IMR-90 (cell line): Measurements from ENCODE around the gene BMP3. TPM values are rescaled to one million over a fixed set of nuclear protein-coding genes. Genes with fewer than 3 reads are reported as not detected.

Experiments
- ATAC-seq: fragments of 200-7000 bp; cut with Tn5 transposase; 2 replicates; pipeline ENCODE4 v1.9.1; 2020; ENCODE audit warnings: low read depth, mild to moderate bottlenecking, moderate library complexity
- BruUV-seq: library from RNA; stranded (reverse); fragments of 400-500 nt; replicated peaks from 2 replicates; lab custom pipeline; 2021; lab: Mats Ljungman, UMichigan
- CTCF ChIA-PET: fragments of 300-600 bp; formaldehyde crosslinking; extraction: SDS; loops from one replicate; lab custom pipeline; 2021; ENCODE audit warnings: antibody characterized with exemption; lab: Yijun Ruan, JAX
- POLR2A ChIA-PET: fragments of 300-600 bp; sonication (Branson Sonifier 250); formaldehyde crosslinking; loops from one replicate; lab custom pipeline; 2022; ENCODE audit warnings: antibody characterized with exemption; ENCODE audit not compliant: unreplicated experiment; lab: Charles Lee
- DNase-seq: peaks from one replicate; pipeline ENCODE4 v3.0.0; 2013
- H2AFZ ChIP-seq: replicated peaks from 2 replicates; pipeline ENCODE3; 2013; ENCODE audit warnings: low read length, mild to moderate bottlenecking; ENCODE audit not compliant: poor library complexity
- H2AK5ac ChIP-seq: 2 replicates; pipeline ENCODE4 v1.6.1; 2013; ENCODE audit warnings: low read depth, low read length, inconsistent platforms
- H2AK9ac ChIP-seq: replicated peaks from 2 replicates; pipeline ENCODE3; 2013; ENCODE audit warnings: mild to moderate bottlenecking, low read depth, low read length, moderate library complexity; ENCODE audit not compliant: poor library complexity
- H2BK120ac ChIP-seq: 2 replicates; pipeline ENCODE4 v1.6.1; 2013; ENCODE audit warnings: low read depth, low read length, inconsistent platforms
- H2BK15ac ChIP-seq: 3 replicates; pipeline ENCODE4 v1.6.1; 2013; ENCODE audit warnings: low read depth, low read length, inconsistent platforms
- H2BK20ac ChIP-seq: 2 replicates; pipeline ENCODE4 v1.6.1; 2013; ENCODE audit warnings: low read depth, mild to moderate bottlenecking, inconsistent platforms, low read length, moderate library complexity
- H2BK5ac ChIP-seq: 2 replicates; pipeline ENCODE4 v1.6.1; 2013; ENCODE audit warnings: mild to moderate bottlenecking, low read depth, low read length, inconsistent platforms; ENCODE audit not compliant: poor library complexity, severe bottlenecking
- H3K14ac ChIP-seq: replicated peaks from 2 replicates; pipeline ENCODE4 v1.6.1; 2013; ENCODE audit warnings: low read depth, low read length, inconsistent platforms
- H3K18ac ChIP-seq: 2 replicates; pipeline ENCODE4 v1.6.1; 2013; ENCODE audit warnings: low read depth, low read length, control low read depth
- H3K23ac ChIP-seq: 2 replicates; pipeline ENCODE4 v1.6.1; 2013; ENCODE audit warnings: low read depth, low read length, inconsistent platforms
- H3K27ac ChIP-seq: 2 replicates; pipeline ENCODE4 v1.5.1; 2013; ENCODE audit warnings: mild to moderate bottlenecking, control low read depth, low read length; ENCODE audit not compliant: insufficient read depth
- H3K27me3 ChIP-seq: 2 replicates; pipeline ENCODE4 v1.6.1; 2013; ENCODE audit warnings: low read length; ENCODE audit not compliant: control insufficient read depth, insufficient read depth
- H3K36me3 ChIP-seq: 2 replicates; pipeline ENCODE4 v1.6.1; 2013; ENCODE audit warnings: low read length, mixed read lengths; ENCODE audit not compliant: control insufficient read depth, insufficient read depth
- H3K4ac ChIP-seq: 2 replicates; pipeline ENCODE4 v1.6.1; 2013; ENCODE audit warnings: low read depth, low read length, inconsistent platforms
- H3K4me1 ChIP-seq: 2 replicates; pipeline ENCODE4 v1.6.1; 2013; ENCODE audit warnings: low read length, mixed read lengths; ENCODE audit not compliant: control insufficient read depth, insufficient read depth
- H3K4me2 ChIP-seq: 2 replicates; pipeline ENCODE4 v1.6.1; 2013; ENCODE audit warnings: low read depth, mild to moderate bottlenecking, control low read depth, low read length, moderate library complexity
- H3K4me3 ChIP-seq: 2 replicates; pipeline ENCODE4 v1.5.1; 2013; ENCODE audit warnings: low read depth, mild to moderate bottlenecking, control low read depth, low read length, moderate library complexity; ENCODE audit not compliant: insufficient read depth
- H3K56ac ChIP-seq: 2 replicates; pipeline ENCODE4 v1.6.1; 2013; ENCODE audit warnings: low read length, inconsistent platforms; ENCODE audit not compliant: insufficient read depth; ENCODE audit errors: extremely low read depth
- H3K79me1 ChIP-seq, 2 experiments: 2 replicates each; pipeline ENCODE4 v1.6.1; 2013; ENCODE audit warnings: low read length in 2 of 2, inconsistent platforms in 1 of 2, low read depth in 1 of 2
- H3K9ac ChIP-seq: 2 replicates; pipeline ENCODE4 v1.6.1; 2013; ENCODE audit warnings: low read depth, low read length, control low read depth
- H3K9me1 ChIP-seq: 2 replicates; pipeline ENCODE4 v1.6.1; 2013; ENCODE audit warnings: low read length, inconsistent platforms; ENCODE audit not compliant: insufficient read depth
- H3K9me3 ChIP-seq: 2 replicates; pipeline ENCODE4 v1.6.1; 2013; ENCODE audit warnings: low read length; ENCODE audit not compliant: control insufficient read depth, insufficient read depth
- H4K20me1 ChIP-seq: 2 replicates; pipeline ENCODE4 v1.6.1; 2013; ENCODE audit warnings: low read length, inconsistent platforms; ENCODE audit not compliant: insufficient read depth
- H4K5ac ChIP-seq: 2 replicates; pipeline ENCODE4 v1.6.1; 2013; ENCODE audit warnings: mild to moderate bottlenecking, low read depth, low read length, control low read depth
- H4K8ac ChIP-seq, 2 experiments: 2 replicates each; pipeline ENCODE4 v1.6.1; 2013; ENCODE audit warnings: low read depth in 2 of 2, low read length in 2 of 2, control low read depth in 1 of 2, inconsistent platforms in 1 of 2
- H4K91ac ChIP-seq: 2 replicates; pipeline ENCODE4 v1.6.1; 2013; ENCODE audit warnings: low read depth, low read length, inconsistent platforms; ENCODE audit not compliant: insufficient read depth
- MXI1 ChIP-seq: IDR thresholded peaks from 2 replicates; pipeline ENCODE4 v1.6.1; 2012; ENCODE audit warnings: low read depth, mild to moderate bottlenecking, low read length, moderate library complexity, borderline replicate concordance
- NFE2L2 ChIP-seq: fragments of 150-350 bp; IDR thresholded peaks from 2 replicates; pipeline ENCODE4 v1.6.1; 2016; ENCODE audit warnings: low read depth, mild to moderate bottlenecking, low read length
- RAD21 ChIP-seq: IDR thresholded peaks from 2 replicates; pipeline ENCODE4 v1.6.1; 2012; ENCODE audit warnings: low read length, improper control_type of control experiment
- RFX5 ChIP-seq: IDR thresholded peaks from 2 replicates; pipeline ENCODE4 v1.8.0; 2012; ENCODE audit warnings: low read depth, mild to moderate bottlenecking, low read length, moderate library complexity
- USF2 ChIP-seq: fragments of 150-350 bp; IDR thresholded peaks from 2 replicates; pipeline ENCODE4 v1.6.1; 2017; ENCODE audit warnings: mild to moderate bottlenecking, antibody characterized with exemption, low read length, low read depth
- WGBS, 2 experiments: methylation state at CpG; one replicate each; pipeline versions ENCODE4 v1.1.5 to v1.1.7; 2013; ENCODE audit warnings: missing lambda C conversion rate in 2 of 2; ENCODE audit not compliant: insufficient read length in 1 of 2; ENCODE audit errors: extremely low coverage in 2 of 2; 5-methylcytosine and 5-hydroxymethylcytosine counted together
- dilution Hi-C: fragments of 300-500 bp; cut with HindIII; formaldehyde crosslinking; loops from one replicate; pipeline ENCODE4 v1.14.3; 2018; ENCODE audit warnings: low sequenced_read_pairs; ENCODE audit not compliant: unreplicated experiment
- in situ Hi-C: fragments of 300-500 bp; cut with MboI; formaldehyde crosslinking; loops from 3 replicates; pipeline ENCODE4 v1.14.3; 2019; ENCODE audit warnings: low sequenced_read_pairs, inconsistent platforms, mixed read lengths
- intact Hi-C: fragments of 100-400 bp; cut with micrococcal nuclease; formaldehyde crosslinking; loops from 2 replicates; pipeline ENCODE4 v1.10.0; 2022
- polyA plus RNA-seq, 3 experiments: library from polyadenylated mRNA; depleted of rRNA; stranded (reverse); fragments of >200 nt; gene quantifications; 2 replicates each; pipeline ENCODE4 v1.2.3, GENCODE V29; 2012; ENCODE audit warnings: low replicate concordance in 1 of 3
- total RNA-seq: library from RNA; depleted of rRNA; stranded (reverse); fragments of >200 nt; gene quantifications from 2 replicates; pipeline ENCODE4 v1.2.3, GENCODE V29; 2012

Gene BMP3
- total and polyA plus RNA-seq, 2 of the 4 experiments (the other 2 are of a cell fraction), result under 0.01 to 0.10 TPM

GRCh38 chr4:81062001-81062400 is 31.5 kb downstream of the BMP3 start:
- peak overlapping the region; percentile 6; the same call in 1 of the 2 replicates for H3K4me2 ChIP-seq
- no peaks in the 10 kb centered on the region for H3K9me3 ChIP-seq
- no peaks in the 10 kb centered on the region; the same call in 1 of the 2 replicates for H3K27me3 ChIP-seq
- no peak overlapping the region for H2AK9ac ChIP-seq
- POLR2A ChIA-PET, result no interaction called here
- no peak overlapping the region for H3K9ac ChIP-seq
- TF ChIP-seq USF2 (no peak), RAD21 (no peak), NFE2L2 (no peak), RFX5 (no peak), MXI1 (no peak)
- dilution Hi-C loops (no loop called here), in situ Hi-C loops (no loop called here), intact Hi-C loops (loop anchor here (10.0 kb wide), 1 partner anchor 1143 kb away; no protein-coding TSS in a partner anchor)
- WGBS, 2 experiments, result no CpG with 5 or more reads among the region's 1 CpG
- H3K56ac ChIP-seq, result no peak overlapping the region
- no TSS peak for BruUV-seq
- H2AK5ac ChIP-seq, result no peak overlapping the region
- H4K91ac ChIP-seq, result no peak overlapping the region
- no peak overlapping the region for H2AFZ ChIP-seq
- no peaks in the 10 kb centered on the region for H4K20me1 ChIP-seq
- peak overlapping the region; percentile 55; the same call in 1 of the 2 replicates for H2BK20ac ChIP-seq
- no peak overlapping the region for H4K5ac ChIP-seq
- no peak overlapping the region for H2BK5ac ChIP-seq
- no peak overlapping the region; the same call in 1 of the 2 replicates for H3K27ac ChIP-seq
- H3K23ac ChIP-seq, result no peak overlapping the region
- ATAC-seq (peak; percentile 70), DNase-seq (peak; percentile 41)
- H3K4ac ChIP-seq, result no peak overlapping the region; the same call in 1 of the 2 replicates
- no peak overlapping the region for H3K14ac ChIP-seq
- no peaks in the 10 kb centered on the region for H3K36me3 ChIP-seq
- H3K9me1 ChIP-seq, result no peaks in the 10 kb centered on the region; the same call in 1 of the 2 replicates
- H3K4me1 ChIP-seq, result peaks cover 6% of the 10 kb centered on the region; the same call in 1 of the 2 replicates
- H3K18ac ChIP-seq, result no peak overlapping the region; the same call in 1 of the 2 replicates
- no peak overlapping the region for H2BK15ac ChIP-seq
- no peak overlapping the region for H4K8ac ChIP-seq
- CTCF ChIA-PET, result no interaction called here
- H3K4me3 ChIP-seq, result no peak overlapping the region
- H3K79me1 ChIP-seq, result no peaks in the 10 kb centered on the region
- H2BK120ac ChIP-seq, result peak overlapping the region; percentile 3; the same call in 1 of the 2 replicates
